Stimulated activated CD8-positive, alpha-beta memory T cell treated with anti-CD3 and anti-CD28 coated beads, Interleukin-7, amount 100 ng/mL, for 48 hours (primary cell): ENCODE results near the gene SEC14L6.

Source experiments
- DNase-seq, 2 donors: peaks; one replicate each; pipeline ENCODE4 v3.0.0-alpha.2; 2020; ENCODE audit warnings: low read depth in 1 of 2; ENCODE audit errors: extremely low read depth in 1 of 2

Gene SEC14L6

DNA sequence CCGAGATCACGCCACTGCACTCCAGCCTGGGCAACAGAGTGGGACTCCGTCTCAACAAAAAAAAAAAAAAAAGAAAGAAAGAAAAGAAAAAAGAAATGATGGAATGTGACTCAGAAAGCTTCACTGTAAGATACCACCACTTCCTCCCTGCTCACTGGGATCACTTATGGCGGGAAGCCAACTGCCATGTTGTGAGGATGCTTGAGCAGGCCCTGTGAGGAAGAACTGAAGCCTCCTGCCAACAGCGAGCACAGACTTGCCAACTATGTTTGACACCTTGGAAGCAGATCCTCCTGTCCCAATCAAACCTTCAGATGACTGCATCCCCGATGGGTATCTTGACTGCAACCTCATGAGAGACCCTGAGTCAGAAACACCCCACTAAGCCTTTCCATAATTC, 8.3 kb downstream of the SEC14L6 start:
- no peak for DNase-seq

GRCh38 chr22:30537083-30537731, 9.3 kb downstream of the SEC14L6 start:
- no peak for DNase-seq

GRCh38 chr22:30535182-30535581, 11.4 kb downstream of the SEC14L6 start:
- DNase-seq, result no peak

GRCh38 chr22:30531651-30532608, 14.6 kb downstream of the SEC14L6 start:
- DNase-seq, result no peak

- DNase-seq, result no peak
Observed at GRCh38 chr22:30526656-30527055, 19.9 kb downstream of the SEC14L6 start.

GRCh38 chr22:30523646-30524489, 22.7 kb downstream of the SEC14L6 start:
- no peak for DNase-seq

GRCh38 chr22:30521368-30522156, 25.0 kb downstream of the SEC14L6 start:
- DNase-seq, result no peak

GRCh38 chr22:30519842-30520425, 26.6 kb downstream of the SEC14L6 start:
- no peak for DNase-seq

DNA sequence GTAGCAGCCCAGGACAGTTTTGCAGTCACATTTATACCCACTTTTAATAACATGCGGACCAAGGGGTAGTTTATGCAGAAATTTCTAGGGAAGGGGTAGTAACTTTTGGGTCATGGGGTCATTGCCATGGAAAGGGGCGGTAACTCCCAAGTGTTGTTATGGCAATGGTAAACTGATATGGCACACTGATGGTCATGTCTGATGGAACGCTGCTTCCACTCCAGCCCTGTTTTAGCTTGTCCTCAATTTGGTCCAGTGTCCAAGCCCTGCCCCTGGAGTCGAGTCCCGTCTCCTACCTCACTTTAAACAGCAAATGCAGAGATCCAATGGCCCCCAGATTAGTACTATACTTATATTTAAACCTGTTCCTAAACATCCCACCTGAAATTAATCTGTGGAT, 29.8 kb downstream of the SEC14L6 start:
- no peak for DNase-seq

GRCh38 chr22:30516273-30516672, 30.3 kb downstream of the SEC14L6 start:
- DNase-seq, result no peak

GRCh38 chr22:30514252-30514651, 32.3 kb downstream of the SEC14L6 start:
- DNase-seq, result no peak

- DNase-seq, result no peak
Observed at GRCh38 chr22:30513462-30513861, 33.1 kb downstream of the SEC14L6 start.

- DNase-seq, result no peak
Observed at GRCh38 chr22:30511911-30512310, 34.6 kb downstream of the SEC14L6 start.

DNA sequence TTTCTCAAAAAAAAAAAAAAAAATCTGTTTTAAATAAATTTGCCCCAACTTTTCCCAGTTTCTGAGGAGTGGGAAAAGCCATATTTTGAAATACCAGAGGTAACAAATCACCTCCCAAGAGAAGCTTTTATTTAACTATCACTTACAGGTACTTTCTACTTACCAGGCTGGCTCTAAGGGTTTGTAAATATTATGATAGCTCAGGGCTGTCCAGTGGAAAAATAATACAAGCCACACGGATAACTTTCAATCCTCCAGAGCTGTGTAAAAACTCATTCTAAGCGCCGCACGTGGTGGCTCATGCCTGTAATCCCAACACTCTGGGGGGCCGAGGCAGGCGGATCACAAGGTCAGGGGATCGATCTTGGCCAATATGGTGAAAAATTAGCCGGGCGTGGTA, 35.4 kb downstream of the SEC14L6 start:
- no peak for DNase-seq

DNA sequence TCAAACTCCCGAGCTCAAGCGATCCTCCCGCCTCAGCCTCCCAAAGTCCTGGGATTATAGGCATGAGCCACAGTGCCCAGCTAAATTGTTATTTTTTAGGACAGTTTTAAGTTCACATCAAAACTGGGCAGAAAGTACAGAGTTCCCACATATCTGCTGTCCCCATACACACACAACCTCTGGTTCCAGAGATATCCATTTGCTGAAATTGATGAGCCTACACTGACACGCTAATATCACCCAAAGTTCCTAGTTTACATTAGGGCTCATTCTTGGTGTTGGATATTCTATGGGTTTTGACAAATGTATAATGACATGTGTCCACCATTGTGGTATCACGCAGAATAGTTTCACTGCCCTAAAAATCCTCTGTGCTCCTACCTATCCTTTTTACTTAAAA, 38.3 kb downstream of the SEC14L6 start:
- no peak for DNase-seq

- DNase-seq, result no peak
Observed at GRCh38 chr22:30507670-30508069, 38.9 kb downstream of the SEC14L6 start.

- no peak for DNase-seq
Observed at GRCh38 chr22:30506507-30506968, 40.0 kb downstream of the SEC14L6 start.

GRCh38 chr22:30503551-30503950, 43.0 kb downstream of the SEC14L6 start:
- no peak for DNase-seq

DNA sequence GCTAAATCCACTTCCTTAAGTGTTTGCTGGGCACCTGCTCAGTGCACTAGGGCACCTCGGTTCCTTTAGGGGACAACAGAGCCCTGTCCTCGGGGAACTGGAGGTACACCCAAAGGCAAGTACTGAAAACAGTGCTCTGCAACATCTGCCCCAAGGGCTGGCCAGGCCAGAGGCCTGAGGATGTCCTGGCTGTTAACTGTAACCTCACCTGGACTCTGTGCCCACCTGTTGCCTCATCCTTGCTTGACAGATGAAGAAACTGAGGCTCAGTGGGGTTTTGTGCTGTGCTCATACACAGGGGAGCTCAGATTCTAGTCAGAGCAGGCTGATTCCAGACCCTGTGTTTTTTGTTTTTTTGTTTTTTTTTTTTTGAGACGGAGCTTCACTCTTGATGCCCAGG, 43.6 kb downstream of the SEC14L6 start:
- no peak for DNase-seq

- no peak for DNase-seq
Observed at GRCh38 chr22:30502153-30502552, 44.4 kb downstream of the SEC14L6 start.
